ENCODE measurements around the gene BCL2L11. TPM values are rescaled to one million over a fixed set of nuclear protein-coding genes. Genes with fewer than 3 reads are reported as not detected.

Gene BCL2L11
- total and polyA plus RNA-seq, 9 of the 15 experiments (the other 6 are each of a cell fraction or from before 2014, with no cell fraction given): 2.2 to 18.8 (median 5.0) TPM

DNA sequence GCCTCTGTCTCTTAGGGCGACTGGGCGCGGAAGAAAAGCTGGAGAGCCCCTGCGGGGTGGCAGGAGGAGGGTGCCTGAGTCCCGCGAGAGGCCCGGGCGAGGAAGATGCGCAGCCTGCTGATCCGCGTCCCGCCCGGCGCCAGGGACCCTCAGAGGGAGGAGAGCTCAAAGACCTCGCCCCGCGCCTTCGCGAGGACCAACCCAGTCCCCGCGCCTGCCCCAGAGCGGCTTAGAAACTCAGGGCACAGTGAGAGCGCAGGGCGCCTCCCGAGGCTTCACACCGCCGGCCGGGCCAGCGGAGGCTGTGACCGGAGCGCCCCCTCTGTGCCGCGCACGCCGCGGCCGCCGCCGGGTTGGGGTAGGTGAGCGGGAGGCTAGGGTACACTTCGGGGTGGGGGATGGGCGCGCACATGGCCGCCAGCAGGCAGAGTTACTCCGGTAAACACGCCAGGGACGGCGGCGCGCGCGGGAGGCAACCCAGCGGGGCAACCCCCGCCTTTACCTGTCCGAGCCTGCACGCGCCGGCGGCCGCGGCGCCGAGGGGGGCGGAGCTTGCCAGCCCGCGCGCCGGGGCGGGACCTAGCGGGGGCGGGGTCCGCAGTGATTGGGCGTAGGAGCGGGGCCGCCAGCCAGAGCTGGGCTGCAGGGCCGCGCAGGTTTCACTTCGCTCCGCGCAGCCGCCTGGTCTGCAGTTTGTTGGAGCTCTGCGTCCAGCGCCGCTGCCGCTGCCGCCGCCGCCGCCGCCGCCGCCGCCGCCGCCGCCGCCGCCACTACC is at the start of gene BCL2L11 (continued):
- TF ChIP-seq NR2C2 (CRISPR knock-in tag; IDR thresholded peaks at IDR 0.05): 0 out of 2 replicates have a peak, but pooled peaks have one; percentile 32
- TF ChIP-seq NR2C2 (tag; IDR thresholded peaks at IDR 0.05): 0 out of 2 replicates have a peak, but pooled peaks have one; percentile 26
- 0 out of 2 replicates have a peak, but pooled peaks have one; percentile 69 for TF ChIP-seq TARDBP (IDR thresholded peaks at IDR 0.05)
- TF ChIP-seq, protein P1, sequence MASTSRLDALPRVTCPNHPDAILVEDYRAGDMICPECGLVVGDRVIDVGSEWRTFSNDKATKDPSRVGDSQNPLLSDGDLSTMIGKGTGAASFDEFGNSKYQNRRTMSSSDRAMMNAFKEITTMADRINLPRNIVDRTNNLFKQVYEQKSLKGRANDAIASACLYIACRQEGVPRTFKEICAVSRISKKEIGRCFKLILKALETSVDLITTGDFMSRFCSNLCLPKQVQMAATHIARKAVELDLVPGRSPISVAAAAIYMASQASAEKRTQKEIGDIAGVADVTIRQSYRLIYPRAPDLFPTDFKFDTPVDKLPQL (IDR thresholded peaks at IDR 0.05; ENCODE audit: extremely low read depth, insufficient read length): no peak
- peak; percentile 84 for TF ChIP-seq KAT7 (CRISPR knock-in tag; IDR thresholded peaks at IDR 0.05; ENCODE audit: borderline replicate concordance)
- peak; percentile 29 for TF ChIP-seq PRPF4 (IDR thresholded peaks at IDR 0.05; ENCODE audit: insufficient read depth, low read depth, low read length, poor library complexity, severe bottlenecking)
- peak; percentile 98 for TF ChIP-seq POLR2G (IDR thresholded peaks at IDR 0.05; ENCODE audit: low read depth, low read length)
- TF ChIP-seq ZNF165 (CRISPR knock-in tag; IDR thresholded peaks at IDR 0.05; ENCODE audit: borderline replicate concordance): no peak
- no peak for TF ChIP-seq ZNF57 (CRISPR knock-in tag; IDR thresholded peaks at IDR 0.05)
- no peak for TF ChIP-seq ATF1 (CRISPR knock-in tag; IDR thresholded peaks at IDR 0.05)
- TF ChIP-seq ATF1 (tag; IDR thresholded peaks at IDR 0.05): peak; percentile 39; the same call in 1 of the 2 replicates
- no peak for TF ChIP-seq KLF1 (tag; IDR thresholded peaks at IDR 0.05)
- no peak for TF ChIP-seq MTF1 (CRISPR knock-in tag; IDR thresholded peaks at IDR 0.05; ENCODE audit: borderline replicate concordance)
- no peak for TF ChIP-seq LCOR (CRISPR knock-in tag; IDR thresholded peaks at IDR 0.05)
- TF ChIP-seq RBFOX2 (IDR thresholded peaks at IDR 0.05; ENCODE audit: low read depth, low read length): peak; percentile 96
- no peak for TF ChIP-seq KLF6 (CRISPR knock-in tag; IDR thresholded peaks at IDR 0.05; ENCODE audit: borderline replicate concordance)
- TF ChIP-seq SRSF3 (IDR thresholded peaks at IDR 0.05; ENCODE audit: insufficient read depth, low read length): no peak
- TF ChIP-seq RNF2 (IDR thresholded peaks at IDR 0.05): 0 out of 2 replicates have a peak, but pooled peaks have one; percentile 40
- TF ChIP-seq CBX2 (IDR thresholded peaks at IDR 0.05; ENCODE audit: insufficient read depth, low read length, poor library complexity, severe bottlenecking): no peak
- TF ChIP-seq, protein P2, sequence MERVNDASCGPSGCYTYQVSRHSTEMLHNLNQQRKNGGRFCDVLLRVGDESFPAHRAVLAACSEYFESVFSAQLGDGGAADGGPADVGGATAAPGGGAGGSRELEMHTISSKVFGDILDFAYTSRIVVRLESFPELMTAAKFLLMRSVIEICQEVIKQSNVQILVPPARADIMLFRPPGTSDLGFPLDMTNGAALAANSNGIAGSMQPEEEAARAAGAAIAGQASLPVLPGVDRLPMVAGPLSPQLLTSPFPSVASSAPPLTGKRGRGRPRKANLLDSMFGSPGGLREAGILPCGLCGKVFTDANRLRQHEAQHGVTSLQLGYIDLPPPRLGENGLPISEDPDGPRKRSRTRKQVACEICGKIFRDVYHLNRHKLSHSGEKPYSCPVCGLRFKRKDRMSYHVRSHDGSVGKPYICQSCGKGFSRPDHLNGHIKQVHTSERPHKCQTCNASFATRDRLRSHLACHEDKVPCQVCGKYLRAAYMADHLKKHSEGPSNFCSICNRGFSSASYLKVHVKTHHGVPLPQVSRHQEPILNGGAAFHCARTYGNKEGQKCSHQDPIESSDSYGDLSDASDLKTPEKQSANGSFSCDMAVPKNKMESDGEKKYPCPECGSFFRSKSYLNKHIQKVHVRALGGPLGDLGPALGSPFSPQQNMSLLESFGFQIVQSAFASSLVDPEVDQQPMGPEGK (CRISPR knock-in tag; IDR thresholded peaks at IDR 0.05; ENCODE audit: borderline replicate concordance): no peak
- TF ChIP-seq CBFA2T2 (conservative IDR thresholded peaks at IDR 0.05): no peak
- TF ChIP-seq, protein P3, sequence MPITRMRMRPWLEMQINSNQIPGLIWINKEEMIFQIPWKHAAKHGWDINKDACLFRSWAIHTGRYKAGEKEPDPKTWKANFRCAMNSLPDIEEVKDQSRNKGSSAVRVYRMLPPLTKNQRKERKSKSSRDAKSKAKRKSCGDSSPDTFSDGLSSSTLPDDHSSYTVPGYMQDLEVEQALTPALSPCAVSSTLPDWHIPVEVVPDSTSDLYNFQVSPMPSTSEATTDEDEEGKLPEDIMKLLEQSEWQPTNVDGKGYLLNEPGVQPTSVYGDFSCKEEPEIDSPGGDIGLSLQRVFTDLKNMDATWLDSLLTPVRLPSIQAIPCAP (CRISPR knock-in tag; IDR thresholded peaks at IDR 0.05; ENCODE audit: borderline replicate concordance): no peak
- no peak for TF ChIP-seq PHTF2 (CRISPR knock-in tag; IDR thresholded peaks at IDR 0.05)
- peak; percentile 51 to 58 for TF ChIP-seq RAD21 (CRISPR knock-in tag; conservative IDR thresholded peaks at IDR 0.05 in 1 of 2, IDR thresholded peaks at IDR 0.05 in 1 of 2)
- peak; percentile 57; the same call in 1 of the 2 replicates for TF ChIP-seq CBX1 (IDR thresholded peaks at IDR 0.05; ENCODE audit: low read depth)
- no peak for TF ChIP-seq TSC22D4 (tag; IDR thresholded peaks at IDR 0.05)
